HUES6 (cell line): ENCODE data around the gene TTLL12.

ENCODE experiments used
- H3K27ac ChIP-seq: 2 replicates; pipeline ENCODE4 v1.7.0; 2013; ENCODE audit warnings: low read depth, mild to moderate bottlenecking, low read length, inconsistent platforms
- H3K27me3 ChIP-seq: 2 replicates; pipeline ENCODE4 v1.6.1; 2013; ENCODE audit warnings: low read length; ENCODE audit not compliant: control insufficient read depth, insufficient read depth
- H3K36me3 ChIP-seq: 2 replicates; pipeline ENCODE4 v1.6.1; 2013; ENCODE audit warnings: low read length; ENCODE audit not compliant: control insufficient read depth, insufficient read depth
- H3K4me1 ChIP-seq: 2 replicates; pipeline ENCODE4 v1.6.1; 2013; ENCODE audit warnings: low read length; ENCODE audit not compliant: control insufficient read depth, insufficient read depth
- H3K4me3 ChIP-seq: 2 replicates; pipeline ENCODE4 v1.5.1; 2013; ENCODE audit warnings: low read depth, low read length
- H3K9ac ChIP-seq: one replicate; pipeline ENCODE4 v1.6.1; 2013; ENCODE audit warnings: mild to moderate bottlenecking, low read length
- H3K9me3 ChIP-seq: 2 replicates; pipeline ENCODE4 v1.6.1; 2013; ENCODE audit warnings: low read depth, low read length; ENCODE audit not compliant: control insufficient read depth, insufficient read depth

Gene TTLL12

DNA sequence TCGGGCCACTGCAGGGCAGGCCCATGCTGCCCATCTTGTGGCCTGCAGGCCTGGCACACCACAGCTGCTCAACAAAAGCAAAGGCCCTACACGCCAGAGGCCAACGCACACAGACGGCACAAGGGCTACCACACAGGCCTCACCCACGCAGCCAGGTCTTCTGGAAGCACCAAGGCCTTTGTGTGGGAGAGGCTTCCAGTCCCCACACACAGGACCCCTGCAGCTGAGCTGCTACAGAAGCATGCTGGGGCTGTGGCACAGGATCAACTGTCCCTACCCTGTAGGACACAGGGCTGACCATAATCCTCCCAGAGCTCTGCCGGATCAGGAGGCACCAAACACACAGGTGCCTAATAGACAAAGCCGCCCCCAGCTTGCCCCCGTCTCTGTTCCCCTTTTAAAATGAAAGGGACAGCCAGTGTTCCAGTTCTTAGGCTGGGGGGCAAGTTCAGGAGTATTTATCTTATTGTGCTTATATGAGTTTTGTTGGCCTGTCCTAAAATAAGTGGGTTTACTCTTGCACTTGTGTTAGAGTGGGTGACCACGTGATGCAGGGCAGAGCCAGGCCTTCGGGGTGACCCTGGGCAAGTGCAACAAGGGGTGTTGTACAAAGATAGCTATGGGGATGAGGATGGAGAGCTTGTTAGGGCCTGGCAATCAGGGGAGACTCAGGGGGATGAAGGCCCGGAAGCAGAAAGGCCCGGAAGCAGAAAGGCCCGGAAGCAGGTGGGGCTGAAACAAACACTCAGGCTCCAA is 5.4 kb downstream of the TTLL12 start:
- H3K4me3 ChIP-seq: no peak overlapping the region
- H3K9ac ChIP-seq: no peak overlapping the region
- peaks cover 7% of the 10 kb centered on the region for H3K4me1 ChIP-seq
- H3K27me3 ChIP-seq: no peaks in the 10 kb centered on the region; the same call in 1 of the 2 replicates
- no peaks in the 10 kb centered on the region for H3K9me3 ChIP-seq
- peaks cover 53% of the 10 kb centered on the region for H3K36me3 ChIP-seq
- H3K27ac ChIP-seq: no peak overlapping the region

DNA sequence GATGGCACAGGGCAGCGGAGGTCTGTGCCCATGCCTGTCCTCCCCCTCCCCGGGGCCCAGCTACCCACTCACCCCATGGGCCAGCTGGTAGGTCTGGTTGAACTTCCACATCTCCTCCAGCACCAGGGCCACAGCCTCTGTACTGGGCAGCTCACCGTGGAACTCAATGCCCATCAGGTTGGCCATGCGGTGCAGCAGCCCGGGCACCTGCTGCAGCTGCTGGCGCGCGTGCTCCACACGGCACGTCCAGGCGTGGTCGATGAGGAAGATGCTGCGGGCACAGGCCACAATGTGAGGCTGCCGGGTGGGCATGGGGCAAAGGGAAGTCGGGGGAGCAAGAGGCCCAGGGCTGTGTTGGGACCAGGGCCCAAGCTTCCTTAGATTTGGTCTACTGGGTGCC is 6.3 kb downstream of the TTLL12 start:
- H3K27me3 ChIP-seq: no peaks in the 10 kb centered on the region
- H3K4me3 ChIP-seq: no peak overlapping the region
- H3K9ac ChIP-seq: no peak overlapping the region
- H3K9me3 ChIP-seq: no peaks in the 10 kb centered on the region
- peaks cover 60% of the 10 kb centered on the region for H3K36me3 ChIP-seq
- no peak overlapping the region for H3K27ac ChIP-seq
- H3K4me1 ChIP-seq: peaks cover 5% of the 10 kb centered on the region

DNA sequence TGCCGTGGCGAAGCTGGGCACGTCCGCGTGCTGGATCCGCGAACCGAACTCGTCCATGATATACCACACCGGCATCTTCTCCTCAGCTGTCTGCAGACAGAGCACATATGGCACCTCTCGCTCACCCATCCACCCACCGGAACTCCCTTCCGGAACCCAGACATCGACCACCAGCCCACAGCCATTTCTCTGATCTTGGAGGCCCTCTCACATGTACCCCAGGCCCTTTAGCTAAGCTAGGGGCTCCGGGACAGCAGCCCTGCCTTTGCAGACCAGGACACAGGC is 7.1 kb downstream of the TTLL12 start:
- no peaks in the 10 kb centered on the region for H3K9me3 ChIP-seq
- H3K36me3 ChIP-seq: peaks cover 68% of the 10 kb centered on the region
- H3K9ac ChIP-seq: no peak overlapping the region
- no peaks in the 10 kb centered on the region for H3K27me3 ChIP-seq
- no peak overlapping the region for H3K4me3 ChIP-seq
- no peaks in the 10 kb centered on the region for H3K4me1 ChIP-seq
- H3K27ac ChIP-seq: no peak overlapping the region

DNA sequence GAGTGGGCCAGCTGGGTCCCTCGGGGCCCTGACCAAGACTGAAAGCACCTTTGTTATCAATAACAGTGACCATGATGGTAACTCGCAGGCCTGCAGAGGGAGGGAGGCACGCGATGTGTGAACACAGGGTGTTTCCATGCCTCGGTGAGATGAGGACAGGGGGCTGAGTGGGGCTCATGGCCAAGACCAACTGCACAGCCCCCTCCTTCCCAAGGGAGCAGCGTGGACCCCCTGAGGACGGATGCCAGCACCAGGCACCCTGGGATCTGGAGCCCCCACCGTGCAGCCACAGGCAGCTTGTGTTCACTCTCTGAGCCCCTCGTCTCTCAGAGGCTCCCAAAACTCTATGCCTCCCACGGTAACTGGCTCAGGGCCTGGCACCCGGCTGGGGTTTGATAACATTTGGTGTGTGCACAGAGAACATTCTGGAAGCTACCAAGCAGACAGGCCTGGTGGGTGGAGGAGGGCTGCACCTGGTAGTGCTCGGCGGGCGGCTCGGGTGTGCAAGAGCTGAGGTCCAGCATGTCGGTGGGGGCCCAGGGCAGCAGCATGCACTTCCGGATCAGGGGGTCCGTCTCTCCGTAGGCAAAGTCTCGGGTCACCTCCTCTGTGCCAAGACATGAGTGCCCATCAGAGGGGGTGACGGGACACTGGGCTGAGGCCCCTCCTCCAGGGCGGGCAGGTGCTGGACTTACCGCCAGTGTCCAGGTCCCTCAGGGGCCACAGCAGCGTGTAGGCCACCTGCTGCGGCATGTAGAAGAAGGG is 7.6 kb downstream of the TTLL12 start:
- Histone ChIP-seq H3K4me1 (no peaks in the 10 kb centered on the region), H3K4me3 (no peak overlapping the region), H3K9ac (no peak overlapping the region), H3K27me3 (no peaks in the 10 kb centered on the region), H3K9me3 (no peaks in the 10 kb centered on the region), H3K36me3 (peaks cover 74% of the 10 kb centered on the region), H3K27ac (no peak overlapping the region)

DNA sequence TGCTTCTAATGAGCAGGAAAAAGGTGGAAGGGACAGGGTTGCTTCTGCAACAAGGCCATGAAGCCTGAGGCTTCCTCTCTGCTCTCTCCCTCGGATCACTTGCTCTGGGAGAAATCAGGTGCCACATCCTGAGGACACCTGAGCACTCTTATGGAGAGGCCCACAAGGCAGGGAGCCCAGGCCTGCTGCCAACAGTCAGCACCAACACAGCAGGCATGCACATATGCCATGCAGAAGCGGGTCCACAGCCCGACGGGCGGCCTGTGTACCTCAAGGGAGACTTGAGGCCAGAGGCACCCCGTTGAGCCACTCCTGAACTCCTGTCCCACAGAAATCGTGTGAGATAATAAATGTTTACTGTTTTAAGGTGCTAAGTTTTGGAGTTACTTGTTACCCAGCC is 9.5 kb downstream of the TTLL12 start:
- H3K27ac ChIP-seq: no peak overlapping the region
- H3K9ac ChIP-seq: no peak overlapping the region
- H3K9me3 ChIP-seq: no peaks in the 10 kb centered on the region
- H3K36me3 ChIP-seq: peaks cover 85% of the 10 kb centered on the region
- H3K27me3 ChIP-seq: no peaks in the 10 kb centered on the region
- no peak overlapping the region for H3K4me3 ChIP-seq
- H3K4me1 ChIP-seq: no peaks in the 10 kb centered on the region

DNA sequence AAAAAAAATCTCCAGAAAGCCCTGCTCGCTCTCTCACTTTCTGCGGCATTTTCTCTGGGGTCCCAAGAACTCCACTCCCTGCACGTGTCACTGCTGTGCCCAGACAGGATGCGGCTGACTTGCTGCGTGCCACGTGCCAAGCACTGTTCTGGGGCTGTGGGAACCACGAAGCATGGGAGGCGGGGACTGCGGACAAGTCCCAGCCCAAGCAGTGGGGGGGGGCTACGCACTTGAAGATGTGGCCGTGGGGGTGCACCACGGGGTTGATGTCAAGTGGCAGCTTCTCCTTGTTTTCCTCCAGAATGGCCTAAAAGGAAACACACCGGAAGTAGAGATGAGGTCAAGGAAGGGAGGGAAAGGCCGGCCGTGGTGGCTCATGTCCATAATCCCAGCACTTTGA is 10.8 kb downstream of the TTLL12 start:
- Histone ChIP-seq H3K9ac (no peak overlapping the region), H3K27ac (no peak overlapping the region), H3K4me3 (no peak overlapping the region), H3K9me3 (no peaks in the 10 kb centered on the region), H3K4me1 (no peaks in the 10 kb centered on the region), H3K36me3 (peaks cover 85% of the 10 kb centered on the region), H3K27me3 (no peaks in the 10 kb centered on the region)

- Histone ChIP-seq H3K36me3 (peaks cover 86% of the 10 kb centered on the region), H3K4me1 (no peaks in the 10 kb centered on the region), H3K27ac (no peak overlapping the region), H3K9ac (no peak overlapping the region), H3K27me3 (no peaks in the 10 kb centered on the region), H3K4me3 (no peak overlapping the region), H3K9me3 (no peaks in the 10 kb centered on the region)
Observed at GRCh38 chr22:43174941-43175531, 11.9 kb downstream of the TTLL12 start.

GRCh38 chr22:43173976-43174720 is 12.8 kb downstream of the TTLL12 start:
- Histone ChIP-seq H3K36me3 (peaks cover 86% of the 10 kb centered on the region), H3K4me3 (no peak overlapping the region)

DNA sequence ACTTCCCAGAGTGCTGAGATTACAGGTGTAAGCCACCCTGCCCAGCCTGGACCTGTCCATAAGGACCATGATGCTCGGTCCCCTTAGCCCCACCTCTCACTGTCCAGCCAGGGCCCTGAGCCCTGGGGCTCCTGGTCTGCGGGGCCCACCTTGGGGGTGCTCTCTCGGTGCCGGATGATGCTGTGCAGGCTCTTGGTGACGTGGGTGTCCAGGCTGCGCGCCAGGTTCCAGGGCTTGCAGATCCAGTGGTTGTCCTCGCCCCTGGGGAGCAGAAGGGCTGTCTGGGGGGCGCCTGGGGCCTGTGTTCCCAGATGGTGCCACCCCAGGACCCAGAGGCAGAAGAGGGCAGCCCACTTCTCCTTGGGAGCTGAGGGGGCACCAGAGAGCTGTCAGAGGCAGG is 13.4 kb downstream of the TTLL12 start:
- no peak overlapping the region for H3K4me3 ChIP-seq
- no peaks in the 10 kb centered on the region for H3K4me1 ChIP-seq
- H3K27me3 ChIP-seq: no peaks in the 10 kb centered on the region
- H3K36me3 ChIP-seq: peaks cover 86% of the 10 kb centered on the region
- no peak overlapping the region for H3K27ac ChIP-seq
- H3K9me3 ChIP-seq: no peaks in the 10 kb centered on the region
- H3K9ac ChIP-seq: no peak overlapping the region

More at GRCh38 chr22:43173976-43174720, 12.8 kb downstream of the TTLL12 start:
- no peaks in the 10 kb centered on the region for H3K4me1 ChIP-seq
- H3K9ac ChIP-seq: no peak overlapping the region
- no peaks in the 10 kb centered on the region for H3K27me3 ChIP-seq
- no peak overlapping the region for H3K27ac ChIP-seq
- H3K9me3 ChIP-seq: no peaks in the 10 kb centered on the region

DNA sequence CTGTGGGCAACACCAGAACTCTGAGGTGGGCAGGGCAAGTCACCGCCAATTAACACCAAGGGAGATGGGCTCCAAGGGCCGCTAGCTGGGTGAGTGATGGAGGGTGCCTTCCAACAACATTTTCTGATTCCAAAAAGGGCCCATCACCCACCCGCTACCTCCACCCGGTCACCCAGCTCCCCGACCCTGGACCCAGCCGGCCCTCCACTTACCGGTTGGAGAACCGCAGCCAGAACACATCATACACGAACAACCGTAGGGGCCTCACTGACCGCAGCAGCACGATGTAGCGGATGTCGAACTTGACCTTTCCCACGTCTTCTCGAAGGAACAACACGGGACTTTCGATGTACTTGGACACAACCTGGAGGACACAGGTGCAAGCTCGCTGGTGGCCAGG is 14.7 kb downstream of the TTLL12 start:
- Histone ChIP-seq H3K36me3 (peaks cover 90% of the 10 kb centered on the region), H3K27me3 (no peaks in the 10 kb centered on the region), H3K9ac (no peak overlapping the region), H3K4me1 (no peaks in the 10 kb centered on the region), H3K9me3 (no peaks in the 10 kb centered on the region), H3K27ac (no peak overlapping the region), H3K4me3 (no peak overlapping the region)

GRCh38 chr22:43171607-43172006 is 15.3 kb downstream of the TTLL12 start:
- H3K9ac ChIP-seq: no peak overlapping the region
- H3K9me3 ChIP-seq: no peaks in the 10 kb centered on the region
- H3K4me1 ChIP-seq: no peaks in the 10 kb centered on the region
- H3K36me3 ChIP-seq: peaks cover 92% of the 10 kb centered on the region
- no peak overlapping the region for H3K27ac ChIP-seq
- H3K4me3 ChIP-seq: no peak overlapping the region
- H3K27me3 ChIP-seq: no peaks in the 10 kb centered on the region
